Osteocyte (in vitro differentiated cells): ENCODE results near the gene GPNMB. TPM values are rescaled to one million over a fixed set of nuclear protein-coding genes. Genes with fewer than 3 reads are reported as not detected.

Experiments used
- DNase-seq: peaks from one replicate; pipeline ENCODE4 v3.0.0; 2021; ENCODE audit warnings: mixed read lengths; ENCODE audit not compliant: unreplicated experiment; ENCODE audit errors: extremely low spot score
- H3K27ac Mint-ChIP-seq: one replicate; pipeline ENCODE4 v1.8.0; 2021; ENCODE audit warnings: mild to moderate bottlenecking, mixed read lengths; ENCODE audit not compliant: unreplicated experiment
- H3K27me3 Mint-ChIP-seq: one replicate; pipeline ENCODE4 v1.8.0; 2021; ENCODE audit warnings: mixed read lengths; ENCODE audit not compliant: unreplicated experiment
- H3K36me3 Mint-ChIP-seq: one replicate; pipeline ENCODE4 v1.8.0; 2021; ENCODE audit warnings: mixed read lengths; ENCODE audit not compliant: unreplicated experiment
- H3K4me1 Mint-ChIP-seq: one replicate; pipeline ENCODE4 v1.8.0; 2021; ENCODE audit warnings: mixed read lengths; ENCODE audit not compliant: unreplicated experiment
- H3K4me3 Mint-ChIP-seq: one replicate; pipeline ENCODE4 v1.8.0; 2021; ENCODE audit warnings: mild to moderate bottlenecking, moderate library complexity, mixed read lengths; ENCODE audit not compliant: unreplicated experiment
- H3K9me3 Mint-ChIP-seq: one replicate; pipeline ENCODE4 v1.8.0; 2021; ENCODE audit warnings: mixed read lengths; ENCODE audit not compliant: unreplicated experiment
- total RNA-seq: library from RNA; stranded (reverse); gene quantifications from 2 replicates; pipeline ENCODE4 v1.2.1, GENCODE V29; 2021
- TF ChIP-seq, protein P1 (sequence below): fragments of 200-600 bp; sonication (generic); IDR thresholded peaks from 2 replicates; pipeline ENCODE4 v1.5.0; 2021; ENCODE audit warnings: antibody characterized with exemption, mild to moderate bottlenecking, moderate library complexity

GPNMB gene
- total RNA-seq, 1 donor from 2014 or later = 97.2 TPM

DNA sequence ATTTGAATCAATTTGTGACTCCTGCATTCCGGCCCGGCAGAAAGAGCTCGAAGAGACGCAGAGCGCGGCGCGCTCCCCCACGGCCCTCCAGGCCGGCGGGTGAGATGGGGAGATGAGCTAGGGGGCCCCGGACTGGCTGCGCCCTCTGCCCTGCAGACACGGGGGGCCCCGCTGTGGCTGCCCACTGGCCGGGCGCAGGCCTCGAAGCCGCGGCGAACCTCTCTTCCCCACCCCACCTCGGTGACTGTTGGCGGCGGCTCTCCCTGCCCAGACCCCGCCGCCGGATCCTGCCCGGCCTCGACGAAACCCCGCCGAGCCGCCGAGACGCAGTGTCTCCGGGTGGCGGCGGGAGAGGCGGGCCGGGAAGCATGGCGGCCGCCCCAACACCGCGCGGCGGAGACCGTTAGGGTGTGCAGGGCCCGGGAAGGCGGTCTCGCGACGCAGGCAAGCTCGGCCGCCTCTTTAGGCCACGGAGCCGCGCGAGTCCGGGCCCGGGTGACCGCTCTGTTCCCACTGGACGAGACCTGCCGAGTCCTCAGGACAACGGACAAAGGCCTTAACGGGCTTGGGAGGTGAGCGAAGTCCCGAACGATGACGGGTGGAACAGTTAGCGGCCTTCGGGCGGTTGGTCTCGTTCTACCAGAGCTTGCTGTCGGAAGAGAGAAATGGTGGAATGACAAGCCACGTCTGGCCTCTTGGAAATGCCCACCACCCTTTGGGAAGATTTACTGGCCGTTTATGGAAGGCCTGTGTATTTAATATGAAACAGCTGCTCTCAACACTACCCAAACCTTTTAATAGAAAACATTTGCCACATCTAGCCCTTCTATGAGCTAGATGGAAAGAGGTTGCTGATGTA is 40.4 kb upstream of the GPNMB start:
- no peak for DNase-seq
- no peaks in the 10 kb centered on the region for H3K9me3 Mint-ChIP-seq
- no peaks in the 10 kb centered on the region for H3K4me1 Mint-ChIP-seq
- no peak overlapping the region for H3K4me3 Mint-ChIP-seq
- TF ChIP-seq, protein P1, sequence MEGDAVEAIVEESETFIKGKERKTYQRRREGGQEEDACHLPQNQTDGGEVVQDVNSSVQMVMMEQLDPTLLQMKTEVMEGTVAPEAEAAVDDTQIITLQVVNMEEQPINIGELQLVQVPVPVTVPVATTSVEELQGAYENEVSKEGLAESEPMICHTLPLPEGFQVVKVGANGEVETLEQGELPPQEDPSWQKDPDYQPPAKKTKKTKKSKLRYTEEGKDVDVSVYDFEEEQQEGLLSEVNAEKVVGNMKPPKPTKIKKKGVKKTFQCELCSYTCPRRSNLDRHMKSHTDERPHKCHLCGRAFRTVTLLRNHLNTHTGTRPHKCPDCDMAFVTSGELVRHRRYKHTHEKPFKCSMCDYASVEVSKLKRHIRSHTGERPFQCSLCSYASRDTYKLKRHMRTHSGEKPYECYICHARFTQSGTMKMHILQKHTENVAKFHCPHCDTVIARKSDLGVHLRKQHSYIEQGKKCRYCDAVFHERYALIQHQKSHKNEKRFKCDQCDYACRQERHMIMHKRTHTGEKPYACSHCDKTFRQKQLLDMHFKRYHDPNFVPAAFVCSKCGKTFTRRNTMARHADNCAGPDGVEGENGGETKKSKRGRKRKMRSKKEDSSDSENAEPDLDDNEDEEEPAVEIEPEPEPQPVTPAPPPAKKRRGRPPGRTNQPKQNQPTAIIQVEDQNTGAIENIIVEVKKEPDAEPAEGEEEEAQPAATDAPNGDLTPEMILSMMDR = no peak
- H3K27me3 Mint-ChIP-seq = no peaks in the 10 kb centered on the region
- H3K36me3 Mint-ChIP-seq = peaks cover 7% of the 10 kb centered on the region
- no peak overlapping the region for H3K27ac Mint-ChIP-seq

DNA sequence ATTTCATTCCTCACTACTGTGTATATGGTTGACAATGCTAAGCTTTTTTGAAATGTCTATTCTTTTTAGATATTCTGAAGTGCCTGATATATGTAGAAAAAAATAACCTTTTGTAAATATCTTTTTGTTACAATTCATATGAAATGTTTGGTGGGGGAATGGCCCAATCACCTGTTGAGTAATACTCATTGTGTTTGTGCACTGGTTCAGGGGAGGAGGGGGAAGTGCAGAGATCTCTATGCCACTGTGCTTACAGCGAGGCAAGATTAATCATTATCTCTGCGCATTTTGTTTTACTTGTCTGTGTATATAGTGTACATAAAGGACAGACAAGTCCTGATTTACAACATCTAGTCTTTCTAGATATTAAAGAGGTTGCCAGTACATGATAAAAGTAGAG is 39.6 kb upstream of the GPNMB start:
- no peak for DNase-seq
- no peak overlapping the region for H3K27ac Mint-ChIP-seq
- no peaks in the 10 kb centered on the region for H3K27me3 Mint-ChIP-seq
- H3K4me1 Mint-ChIP-seq = no peaks in the 10 kb centered on the region
- TF ChIP-seq, protein P1 = no peak
- no peak overlapping the region for H3K4me3 Mint-ChIP-seq
- H3K9me3 Mint-ChIP-seq = no peaks in the 10 kb centered on the region
- H3K36me3 Mint-ChIP-seq = peaks cover 4% of the 10 kb centered on the region

DNA sequence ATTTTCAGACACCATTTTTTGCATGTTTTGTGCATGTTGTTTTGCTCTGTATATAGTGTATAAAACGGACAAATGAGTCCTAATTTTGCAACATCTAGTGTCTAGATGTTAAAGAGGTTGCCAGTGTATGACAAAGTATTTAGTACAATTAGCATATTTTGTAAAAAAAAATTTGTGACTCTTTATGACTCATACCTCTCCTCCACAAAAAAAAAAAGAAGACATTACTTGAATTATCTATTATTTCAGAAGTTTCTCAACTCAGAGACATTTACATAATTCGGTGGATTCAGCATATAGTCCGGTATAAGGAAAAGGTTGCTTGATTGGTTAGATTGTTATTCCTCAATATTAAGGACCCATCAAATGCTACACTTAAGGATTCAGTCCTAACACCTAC is 38.7 kb upstream of the GPNMB start:
- TF ChIP-seq, protein P1 = no peak
- Mint-ChIP-seq H3K36me3 (peaks cover 4% of the 10 kb centered on the region), H3K4me3 (no peak overlapping the region), H3K4me1 (no peaks in the 10 kb centered on the region), H3K9me3 (no peaks in the 10 kb centered on the region), H3K27me3 (no peaks in the 10 kb centered on the region), H3K27ac (no peak overlapping the region)
- no peak for DNase-seq

DNA sequence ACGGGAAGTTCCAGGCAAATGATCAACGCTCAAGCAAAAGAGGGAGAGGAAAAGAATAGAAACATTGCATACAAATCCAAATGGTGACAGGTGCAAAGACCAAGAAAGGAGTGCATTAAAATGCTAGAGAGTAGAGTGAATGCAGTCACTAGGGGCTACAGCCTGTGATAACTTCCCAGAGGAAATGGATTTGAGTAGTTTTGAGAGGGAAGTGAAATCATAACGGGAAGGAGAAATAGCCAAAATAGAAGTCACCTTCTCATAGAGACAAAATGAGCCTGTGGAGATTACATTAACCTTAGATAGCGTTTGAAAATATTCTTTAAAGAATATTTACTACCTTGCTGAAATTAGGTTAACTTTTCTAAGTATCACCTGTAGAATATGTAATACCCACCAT is 38.3 kb upstream of the GPNMB start:
- Mint-ChIP-seq H3K27me3 (no peaks in the 10 kb centered on the region), H3K36me3 (peaks cover 4% of the 10 kb centered on the region), H3K4me3 (no peak overlapping the region), H3K9me3 (no peaks in the 10 kb centered on the region), H3K4me1 (no peaks in the 10 kb centered on the region), H3K27ac (no peak overlapping the region)
- no peak for DNase-seq
- TF ChIP-seq, protein P1 = no peak

DNA sequence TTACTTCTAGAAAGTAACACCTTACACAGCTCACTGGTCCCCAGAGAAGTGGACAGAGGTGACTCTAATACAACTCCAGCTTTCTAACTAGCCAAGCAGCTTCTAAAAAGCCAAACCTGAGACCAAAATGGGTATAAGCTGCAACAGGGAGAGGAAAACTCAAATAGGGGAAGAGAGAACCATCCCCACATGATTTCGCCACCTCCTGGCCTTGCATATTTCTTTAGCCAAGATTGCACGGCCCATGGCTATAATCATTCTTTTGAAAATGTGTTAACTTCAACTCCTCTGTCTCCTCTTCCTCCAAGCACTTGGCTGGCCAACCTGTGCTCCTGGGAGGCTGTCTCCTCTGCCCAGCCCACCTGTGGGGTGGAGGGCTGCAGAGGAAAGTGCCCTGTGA is 36.1 kb upstream of the GPNMB start:
- TF ChIP-seq, protein P1 = no peak
- H3K27ac Mint-ChIP-seq = no peak overlapping the region

More for the DNA sequence above, 36.1 kb upstream of the GPNMB start:
- H3K27me3 Mint-ChIP-seq = no peaks in the 10 kb centered on the region
- peaks cover 2% of the 10 kb centered on the region for H3K36me3 Mint-ChIP-seq
- no peak for DNase-seq
- no peaks in the 10 kb centered on the region for H3K4me1 Mint-ChIP-seq
- H3K9me3 Mint-ChIP-seq = no peaks in the 10 kb centered on the region
- H3K4me3 Mint-ChIP-seq = no peak overlapping the region
